A673 (cell line): Measurements from ENCODE around the gene DCC.

Experiments used
- EZH2 ChIP-seq: fragments of 200-600 bp; sonication (generic); IDR thresholded peaks from 2 replicates; pipeline ENCODE4 v1.6.1; 2017; ENCODE audit warnings: borderline replicate concordance, low read depth, mild to moderate bottlenecking, mixed read lengths, antibody characterized with exemption, low read length; ENCODE audit not compliant: poor library complexity, severe bottlenecking
- TF ChIP-seq, protein P1 (sequence below): fragments of 300-800, 200-600 bp; sonication (generic); conservative IDR thresholded peaks from 2 replicates; pipeline ENCODE4 v1.5.1; 2017; ENCODE audit warnings: low read depth, mild to moderate bottlenecking, antibody characterized with exemption, low read length, moderate library complexity, mixed read lengths

DNA sequence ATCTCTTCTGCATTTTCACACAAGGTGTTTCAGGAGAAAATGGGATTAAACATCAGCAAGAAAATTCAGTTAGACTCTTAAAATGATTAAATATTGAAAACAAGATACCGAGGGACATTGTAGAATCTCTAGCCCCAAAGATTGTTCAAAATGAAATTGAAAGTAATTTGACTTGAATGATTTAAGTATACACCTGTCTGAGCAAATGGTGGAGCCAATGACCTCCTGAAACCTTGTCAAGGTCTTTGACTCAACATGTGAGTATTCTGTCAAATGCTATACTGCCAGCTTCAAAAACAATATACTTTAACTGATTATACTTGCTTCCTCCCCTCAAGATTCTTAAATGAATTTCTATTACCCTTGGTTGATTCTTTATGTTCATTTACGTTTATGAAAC, 411.0 kb downstream of the DCC start:
- TF ChIP-seq, protein P1, sequence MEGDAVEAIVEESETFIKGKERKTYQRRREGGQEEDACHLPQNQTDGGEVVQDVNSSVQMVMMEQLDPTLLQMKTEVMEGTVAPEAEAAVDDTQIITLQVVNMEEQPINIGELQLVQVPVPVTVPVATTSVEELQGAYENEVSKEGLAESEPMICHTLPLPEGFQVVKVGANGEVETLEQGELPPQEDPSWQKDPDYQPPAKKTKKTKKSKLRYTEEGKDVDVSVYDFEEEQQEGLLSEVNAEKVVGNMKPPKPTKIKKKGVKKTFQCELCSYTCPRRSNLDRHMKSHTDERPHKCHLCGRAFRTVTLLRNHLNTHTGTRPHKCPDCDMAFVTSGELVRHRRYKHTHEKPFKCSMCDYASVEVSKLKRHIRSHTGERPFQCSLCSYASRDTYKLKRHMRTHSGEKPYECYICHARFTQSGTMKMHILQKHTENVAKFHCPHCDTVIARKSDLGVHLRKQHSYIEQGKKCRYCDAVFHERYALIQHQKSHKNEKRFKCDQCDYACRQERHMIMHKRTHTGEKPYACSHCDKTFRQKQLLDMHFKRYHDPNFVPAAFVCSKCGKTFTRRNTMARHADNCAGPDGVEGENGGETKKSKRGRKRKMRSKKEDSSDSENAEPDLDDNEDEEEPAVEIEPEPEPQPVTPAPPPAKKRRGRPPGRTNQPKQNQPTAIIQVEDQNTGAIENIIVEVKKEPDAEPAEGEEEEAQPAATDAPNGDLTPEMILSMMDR: no peak
- TF ChIP-seq EZH2: no peak
